GM19043 (cell line): ENCODE results near the gene RFXAP.
"Not testable (repeated sequence)": the region's sequence is repeated elsewhere in the genome, so short reads cannot be mapped to it uniquely, and the experiment has no call there.

Source experiments
- ATAC-seq: cut with Tn5 transposase; IDR thresholded peaks from one replicate; pipeline ENCODE4 v1.9.1; 2021; ENCODE audit warnings: low read depth; ENCODE audit not compliant: unreplicated experiment

Gene RFXAP

DNA sequence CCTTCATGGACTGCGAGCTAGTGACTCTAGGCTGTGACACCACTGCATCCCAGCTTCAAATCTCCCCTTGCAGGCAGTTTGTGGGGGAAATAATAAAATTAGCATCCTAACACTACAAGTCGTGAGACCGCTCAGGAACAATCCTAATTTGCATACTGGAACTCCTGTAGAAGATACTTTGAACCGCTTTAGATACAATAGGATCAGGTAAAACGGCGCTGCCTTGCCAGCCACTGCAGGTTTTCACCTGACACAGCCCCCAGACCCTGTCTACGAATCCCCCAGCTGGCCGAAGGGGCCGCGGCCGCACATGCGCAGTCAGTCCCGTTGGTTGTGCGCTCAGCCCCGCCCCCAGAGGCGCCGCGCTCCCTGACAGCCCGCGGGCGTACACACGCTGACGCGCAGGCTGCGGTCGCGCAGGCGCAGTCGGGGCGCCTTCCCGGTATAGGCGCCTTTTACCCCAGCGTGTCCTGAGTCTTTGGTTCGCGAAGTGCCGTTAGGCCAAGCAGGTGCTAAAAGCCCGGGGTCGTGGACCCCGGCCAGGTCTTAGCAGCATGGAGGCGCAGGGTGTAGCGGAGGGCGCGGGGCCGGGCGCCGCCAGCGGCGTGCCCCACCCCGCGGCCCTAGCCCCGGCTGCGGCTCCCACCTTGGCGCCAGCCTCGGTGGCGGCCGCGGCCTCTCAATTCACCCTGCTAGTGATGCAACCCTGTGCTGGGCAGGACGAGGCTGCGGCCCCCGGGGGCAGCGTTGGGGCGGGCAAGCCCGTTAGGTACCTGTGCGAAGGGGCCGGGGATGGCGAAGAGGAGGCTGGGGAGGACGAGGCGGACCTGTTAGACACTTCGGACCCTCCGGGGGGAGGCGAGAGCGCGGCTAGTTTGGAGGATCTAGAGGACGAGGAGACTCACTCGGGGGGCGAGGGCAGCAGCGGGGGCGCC lies at the start of gene RFXAP:
RFXAP (plus strand) TSS at position 419 of the 935 bp plus-strand sequence; CDS start at position 555, 136 bp downstream.
- peak; percentile 77 for ATAC-seq

- ATAC-seq, result no peak
These were observed 49.5 kb upstream of the RFXAP start for GRCh38 chr13:36769545-36769944.

DNA sequence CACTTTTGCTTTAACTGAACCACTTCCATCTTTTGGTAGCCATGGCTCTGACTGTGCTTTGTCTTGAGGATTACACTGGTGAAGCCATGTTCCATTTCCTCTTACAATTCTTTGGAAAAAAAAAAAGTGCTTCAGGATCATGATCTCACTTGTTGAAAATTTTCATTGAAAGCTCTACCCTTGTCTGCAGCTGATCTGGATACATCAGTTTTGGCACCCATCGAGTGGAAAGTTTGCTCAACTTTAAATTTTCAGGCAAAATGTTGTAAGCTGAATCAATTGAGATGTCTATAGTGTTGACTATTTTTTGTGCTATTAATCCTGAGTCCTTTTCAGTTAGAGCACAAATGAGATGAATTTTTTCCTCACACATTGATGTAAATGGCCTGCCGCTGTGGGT lies 48.3 kb upstream of the RFXAP start:
- ATAC-seq, result no peak

- no peak for ATAC-seq
These were observed 46.2 kb upstream of the RFXAP start for GRCh38 chr13:36772853-36773252.

DNA sequence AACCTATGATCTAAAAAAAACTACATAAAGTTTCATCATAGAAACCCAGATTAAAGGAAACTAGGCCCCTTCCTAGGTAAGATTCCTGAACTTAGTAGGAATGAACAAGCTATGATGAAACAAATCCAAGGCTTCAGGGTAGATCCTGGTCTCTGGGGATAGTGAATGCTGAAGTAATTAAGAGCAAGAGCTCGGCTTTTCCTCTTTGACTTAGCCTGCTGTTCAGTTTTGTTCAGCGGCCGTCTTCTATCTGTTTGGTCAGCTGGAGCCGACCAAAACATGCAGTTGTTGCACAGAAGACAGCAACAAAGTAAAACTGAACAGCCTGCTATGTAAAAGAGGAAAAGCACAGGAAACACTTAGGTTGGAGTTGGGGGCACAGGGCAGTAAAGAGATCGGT lies 44.1 kb upstream of the RFXAP start:
- ATAC-seq, result no peak

GRCh38 chr13:36776175-36776574 lies 42.8 kb upstream of the RFXAP start:
- no peak for ATAC-seq

DNA sequence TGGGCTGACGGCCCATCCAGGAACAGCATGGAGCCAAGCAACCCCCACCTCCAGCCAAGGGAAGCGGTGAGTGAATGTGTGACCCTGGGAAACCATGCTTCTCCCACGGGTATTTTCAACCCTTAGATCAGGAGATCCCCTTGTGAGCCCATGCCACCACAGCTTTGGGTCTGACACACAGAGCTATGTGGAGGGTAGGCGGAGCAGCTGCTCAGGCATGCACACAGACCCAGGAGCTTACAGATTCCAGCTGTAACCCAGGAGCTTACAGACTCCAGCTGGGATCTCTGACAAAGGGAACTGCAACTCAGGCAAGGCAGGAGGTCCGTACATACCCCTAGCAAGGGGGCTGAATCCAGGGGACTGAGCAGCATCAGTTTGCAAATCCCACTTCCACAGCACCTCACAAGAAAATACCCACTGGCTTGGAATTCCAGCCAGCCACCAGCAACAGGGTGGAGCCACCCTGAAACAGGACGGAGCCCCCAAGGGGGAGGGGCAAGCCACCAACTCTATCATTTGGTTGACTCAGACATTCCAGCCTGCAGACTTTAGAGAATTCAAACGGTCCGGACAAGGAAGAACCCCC lies 40.8 kb upstream of the RFXAP start:
- no peak for ATAC-seq

DNA sequence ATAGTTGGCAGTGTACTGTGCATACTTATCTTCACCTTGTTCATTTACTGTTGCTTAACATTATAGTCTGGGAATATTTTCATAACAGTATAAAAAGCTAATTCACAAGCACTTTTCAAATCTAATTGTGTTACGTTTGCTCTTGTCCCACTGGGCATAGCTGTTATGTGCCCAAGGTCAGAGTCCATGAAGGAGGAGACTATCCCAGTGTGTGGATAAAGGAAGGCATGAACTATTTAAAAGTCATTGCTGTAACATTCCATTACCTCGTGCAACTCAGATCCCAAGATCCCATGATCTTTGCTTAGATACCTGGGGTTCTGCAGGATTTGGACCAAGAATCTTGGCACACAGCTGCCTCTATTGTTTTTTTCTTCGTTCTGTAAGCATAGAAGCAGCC lies 35.1 kb upstream of the RFXAP start:
- ATAC-seq, result no peak

DNA sequence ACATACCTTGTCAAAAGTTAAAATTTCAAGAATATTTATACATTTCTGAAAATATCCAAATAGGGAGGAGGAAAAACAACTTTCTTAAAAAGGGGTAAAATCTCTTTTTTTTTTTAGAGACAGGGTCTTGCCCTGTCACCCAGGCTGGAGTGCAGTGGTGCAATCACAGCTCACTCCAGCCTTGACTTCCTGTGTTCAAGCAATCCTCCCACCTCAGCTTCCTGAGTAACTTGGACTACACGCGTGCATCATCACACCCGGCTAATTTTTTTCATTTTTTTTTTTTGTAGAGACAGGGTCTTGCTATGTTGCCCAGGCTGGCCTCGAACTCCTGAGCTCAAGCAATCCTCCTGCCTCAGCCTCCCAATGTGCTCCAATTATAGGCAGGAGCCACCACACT lies 32.8 kb upstream of the RFXAP start:
- not testable (repeated sequence) for ATAC-seq

GRCh38 chr13:36787181-36787580 lies 31.8 kb upstream of the RFXAP start:
- no peak for ATAC-seq

GRCh38 chr13:36788276-36788675 lies 30.7 kb upstream of the RFXAP start:
- no peak for ATAC-seq

- ATAC-seq, result no peak
These were observed 30.0 kb upstream of the RFXAP start for GRCh38 chr13:36789061-36789460.

DNA sequence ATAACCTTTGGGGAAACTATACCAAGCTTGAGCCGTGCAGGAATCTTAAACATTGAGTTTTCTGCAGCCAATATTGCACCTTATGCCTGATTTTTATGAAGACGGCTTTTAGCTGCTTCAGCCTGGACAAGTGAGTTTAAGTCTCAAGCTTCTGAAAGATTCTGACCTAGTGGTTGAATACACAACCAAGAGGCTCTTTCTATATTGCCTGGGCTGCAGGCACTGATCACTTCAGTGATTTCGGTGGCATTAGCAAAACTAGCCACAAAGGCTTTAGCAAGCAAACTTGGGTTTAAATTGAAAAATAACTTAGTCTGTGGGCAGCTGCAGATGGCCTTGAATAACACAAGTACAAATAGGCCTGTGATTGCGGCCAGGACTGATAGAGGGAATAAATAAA lies 29.3 kb upstream of the RFXAP start:
- ATAC-seq, result no peak

GRCh38 chr13:36794706-36795105 lies 24.3 kb upstream of the RFXAP start:
- ATAC-seq, result no peak

- no peak for ATAC-seq
These were observed 23.6 kb upstream of the RFXAP start for GRCh38 chr13:36795463-36795862.

DNA sequence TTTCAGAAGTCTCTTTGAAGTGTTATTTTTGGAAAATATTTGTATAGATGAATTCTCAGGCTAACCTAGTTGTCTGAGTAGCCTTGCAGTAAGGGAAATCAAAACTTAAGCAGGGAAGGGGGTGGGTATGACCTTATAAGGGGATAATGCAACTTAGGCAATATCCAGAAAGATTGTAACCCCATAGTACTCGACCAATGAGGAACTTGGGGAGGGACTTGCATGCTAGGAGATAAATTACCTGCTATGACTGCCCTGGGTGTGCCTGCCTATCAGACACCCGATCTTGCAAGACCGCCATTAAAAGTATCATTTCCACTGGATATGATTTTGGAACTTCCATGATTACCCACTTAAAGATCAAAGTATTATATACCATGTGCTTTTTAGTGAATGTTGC lies 23.0 kb upstream of the RFXAP start:
- ATAC-seq, result no peak

DNA sequence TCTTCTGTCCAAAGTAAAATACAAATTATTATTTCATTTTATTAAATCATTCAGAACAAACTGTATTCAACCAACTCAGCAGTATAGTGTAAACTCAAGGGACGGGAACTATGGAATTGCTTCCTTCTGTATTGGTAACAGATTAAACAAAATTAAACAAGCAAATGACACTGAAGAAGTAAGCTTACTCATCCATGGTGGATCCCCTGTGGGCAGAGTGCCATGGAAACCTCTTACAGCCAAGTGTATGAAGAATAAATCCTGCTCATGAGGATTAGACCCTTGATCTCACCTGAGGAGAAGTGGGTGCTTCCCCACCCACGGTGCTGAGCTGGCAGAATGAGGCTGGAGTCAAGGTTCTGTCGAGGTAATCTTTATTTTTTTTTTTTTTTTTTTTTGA lies 18.0 kb upstream of the RFXAP start:
- ATAC-seq, result no peak

- no peak for ATAC-seq
These were observed 14.4 kb upstream of the RFXAP start for GRCh38 chr13:36804588-36804987.

GRCh38 chr13:36806102-36806501 lies 12.9 kb upstream of the RFXAP start:
- ATAC-seq, result no peak

DNA sequence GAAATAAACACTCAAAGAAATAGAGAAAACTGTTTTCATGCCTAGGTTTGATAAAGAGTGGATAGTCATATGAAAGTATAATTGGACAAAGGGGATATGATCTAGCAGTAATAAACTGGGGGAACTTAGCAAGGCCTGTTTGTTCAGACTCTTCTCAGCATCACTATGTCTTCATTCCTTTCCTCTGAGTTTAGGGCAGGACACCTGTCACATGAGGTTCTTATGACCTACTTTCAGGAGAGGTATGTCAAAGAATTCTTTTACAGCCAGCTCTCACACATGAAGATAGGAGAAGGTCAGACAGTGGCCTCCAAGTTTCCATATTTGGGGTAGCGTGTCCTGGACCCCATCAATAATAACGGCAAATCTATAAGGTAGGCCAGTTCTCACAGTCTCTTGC lies 11.4 kb upstream of the RFXAP start:
- no peak for ATAC-seq

GRCh38 chr13:36813225-36813624 lies 5.8 kb upstream of the RFXAP start:
- ATAC-seq, result no peak

DNA sequence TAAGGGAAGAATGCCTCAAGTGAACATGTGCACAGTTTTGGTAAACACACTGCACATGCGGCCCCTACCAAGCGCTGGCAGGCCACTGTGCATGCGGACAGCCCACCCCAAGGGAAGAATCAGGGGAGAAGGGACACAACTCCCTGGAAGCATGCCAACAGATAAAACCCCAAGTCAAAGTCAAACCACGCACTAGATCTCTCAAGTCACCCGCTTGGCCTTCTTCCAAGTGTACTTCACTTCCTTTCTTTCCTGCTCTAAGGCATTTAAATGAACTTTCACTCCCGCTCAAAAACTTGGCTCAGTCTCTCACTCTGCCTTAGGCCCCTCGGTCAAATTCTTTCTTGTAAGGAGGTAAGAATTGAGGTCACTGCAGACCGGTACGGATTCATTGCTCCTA lies 4.6 kb upstream of the RFXAP start:
- no peak for ATAC-seq
